Brain pericyte (primary cell): ENCODE results near the gene ARHGAP12.

Experiments used
- DNase-seq: peaks from one replicate; pipeline ENCODE4 v3.0.0-alpha.2; 2012; ENCODE audit warnings: low read depth, low spot score

Gene ARHGAP12

GRCh38 chr10:31884386-31884785 is 44.2 kb downstream of the ARHGAP12 start:
- no peak for DNase-seq

- no peak for DNase-seq
Measured at GRCh38 chr10:31883397-31883796, 45.2 kb downstream of the ARHGAP12 start.

GRCh38 chr10:31878486-31878885 is 50.1 kb downstream of the ARHGAP12 start:
- DNase-seq, result no peak

- DNase-seq, result no peak
Measured at GRCh38 chr10:31876652-31877352, 51.8 kb downstream of the ARHGAP12 start.

GRCh38 chr10:31875608-31876007 is 53.0 kb downstream of the ARHGAP12 start:
- no peak for DNase-seq

GRCh38 chr10:31873724-31874123 is 54.9 kb downstream of the ARHGAP12 start:
- DNase-seq, result no peak

GRCh38 chr10:31871266-31872065 is 57.2 kb downstream of the ARHGAP12 start:
- no peak for DNase-seq

- no peak for DNase-seq
Measured at GRCh38 chr10:31867646-31868045, 61.0 kb downstream of the ARHGAP12 start.

- DNase-seq, result no peak
Measured at GRCh38 chr10:31866118-31866670, 62.4 kb downstream of the ARHGAP12 start.

- peak; percentile 47 for DNase-seq
Measured at GRCh38 chr10:31864834-31865518, 63.7 kb downstream of the ARHGAP12 start.

- DNase-seq, result no peak
Measured at GRCh38 chr10:31855033-31855432, 73.6 kb downstream of the ARHGAP12 start.

GRCh38 chr10:31853629-31854028 is 75.0 kb downstream of the ARHGAP12 start:
- DNase-seq, result no peak

GRCh38 chr10:31851216-31851615 is 77.4 kb downstream of the ARHGAP12 start:
- DNase-seq, result no peak

GRCh38 chr10:31847515-31847914 is 81.1 kb downstream of the ARHGAP12 start:
- no peak for DNase-seq

GRCh38 chr10:31838709-31839108 is 89.9 kb downstream of the ARHGAP12 start:
- DNase-seq, result no peak

- no peak for DNase-seq
Measured at GRCh38 chr10:31838065-31838464, 90.6 kb downstream of the ARHGAP12 start.

- DNase-seq, result no peak
Measured at GRCh38 chr10:31836569-31837406, 91.8 kb downstream of the ARHGAP12 start.

- no peak for DNase-seq
Measured at GRCh38 chr10:31833753-31834152, 94.9 kb downstream of the ARHGAP12 start.

GRCh38 chr10:31832261-31832660 is 96.4 kb downstream of the ARHGAP12 start:
- DNase-seq, result no peak

- no peak for DNase-seq
Measured at GRCh38 chr10:31830887-31831286, 97.7 kb downstream of the ARHGAP12 start.

GRCh38 chr10:31829776-31830175 is 98.9 kb downstream of the ARHGAP12 start:
- DNase-seq, result no peak
